Panc1 (cell line): ENCODE measurements around the gene RNF113B. TPM values are rescaled to one million over a fixed set of nuclear protein-coding genes. Genes with fewer than 3 reads are reported as not detected.

Experiments
- ATAC-seq: fragments of 200-7000 bp; cut with Tn5 transposase; 2 replicates; pipeline ENCODE4 v1.9.1; 2020; ENCODE audit warnings: mild to moderate bottlenecking, moderate library complexity
- BruUV-seq: library from RNA; stranded (reverse); fragments of 400-500 nt; replicated peaks from 2 replicates; lab custom pipeline; 2021; lab: Mats Ljungman, UMichigan
- CTCF ChIA-PET: fragments of 300-600 bp; sonication (Branson Sonifier 250); formaldehyde crosslinking; loops from one replicate; lab custom pipeline; 2022; ENCODE audit warnings: antibody characterized with exemption; lab: Charles Lee
- POLR2A ChIA-PET: fragments of 300-600 bp; sonication (Branson Sonifier 250); formaldehyde crosslinking; loops from one replicate; lab custom pipeline; 2022; ENCODE audit warnings: antibody characterized with exemption; lab: Charles Lee
- DNase-seq: peaks from one replicate; pipeline ENCODE4 v3.0.0-alpha.2; 2010; ENCODE audit warnings: low read depth, low spot score
- H3K27ac ChIP-seq: 2 replicates; pipeline ENCODE4 v1.5.1; 2011; ENCODE audit warnings: mild to moderate bottlenecking, low read length, inconsistent platforms
- H3K27me3 ChIP-seq: fragments of 200-500 bp; sonication (Bioruptor generic); 2 replicates; pipeline ENCODE4 v1.6.0; 2014; ENCODE audit warnings: low read length, inconsistent platforms; ENCODE audit not compliant: control insufficient read depth, insufficient read depth
- H3K36me3 ChIP-seq: fragments of 200-500 bp; sonication (Bioruptor generic); 2 replicates; pipeline ENCODE4 v1.5.1; 2014; ENCODE audit warnings: inconsistent platforms, mild to moderate bottlenecking, low read length, moderate library complexity; ENCODE audit not compliant: control insufficient read depth, insufficient read depth
- H3K4me1 ChIP-seq: 2 replicates; pipeline ENCODE4 v1.5.1; 2011; ENCODE audit warnings: inconsistent platforms, mild to moderate bottlenecking, low read length, moderate library complexity; ENCODE audit not compliant: control insufficient read depth, insufficient read depth
- H3K4me3 ChIP-seq, 2 experiments: 2 replicates each; pipeline ENCODE4 v1.5.1; 2011 to 2012; ENCODE audit warnings: low read depth in 2 of 2, low read length in 2 of 2, mild to moderate bottlenecking in 2 of 2, inconsistent platforms in 1 of 2, moderate library complexity in 1 of 2
- H3K9me3 ChIP-seq: fragments of 200-500 bp; sonication (Bioruptor generic); 2 replicates; pipeline ENCODE4 v1.5.1; 2014; ENCODE audit warnings: low read depth, mild to moderate bottlenecking, inconsistent platforms, low read length, moderate library complexity; ENCODE audit not compliant: control insufficient read depth, insufficient read depth
- POLR2AphosphoS5 ChIP-seq: IDR thresholded peaks from 2 replicates; pipeline ENCODE4 v1.6.1; 2012; ENCODE audit warnings: mild to moderate bottlenecking, low read depth, low read length, moderate library complexity
- SIN3A ChIP-seq: IDR thresholded peaks from 2 replicates; pipeline ENCODE4 v1.6.1; 2012; ENCODE audit warnings: low read depth, mild to moderate bottlenecking, low read length, moderate library complexity, borderline replicate concordance; ENCODE audit not compliant: insufficient read depth
- TCF7L2 ChIP-seq: IDR thresholded peaks from 2 replicates; pipeline ENCODE4 v1.6.1; 2011; ENCODE audit warnings: mild to moderate bottlenecking, low read depth, low read length, inconsistent platforms
- in situ Hi-C: cut with HindIII; loops from 2 replicates; pipeline ENCODE4 v1.10.0; 2016; ENCODE audit warnings: low sequenced_read_pairs, low pct_unique_long_range_greater_than_20kb
- intact Hi-C: fragments of 100-400 bp; cut with micrococcal nuclease; formaldehyde crosslinking; loops from one replicate; pipeline ENCODE4 v1.10.0; 2022; ENCODE audit not compliant: unreplicated experiment
- total RNA-seq: library from RNA; stranded (reverse); gene quantifications from one replicate; pipeline ENCODE4 v1.2.1, GENCODE V29; 2021; ENCODE audit not compliant: unreplicated experiment
- TF ChIP-seq, protein P1 (sequence below), 2 experiments: IDR thresholded peaks; 2 replicates each; pipeline ENCODE4 v1.6.1; 2011 to 2012; ENCODE audit warnings: low read depth in 2 of 2, control low read depth in 1 of 2, low read length in 1 of 2, mild to moderate bottlenecking in 1 of 2, moderate library complexity in 1 of 2; ENCODE audit not compliant: insufficient read depth in 1 of 2
- TF ChIP-seq, protein P2 (sequence below): fragments of 450-650 bp; IDR thresholded peaks from 2 replicates; pipeline ENCODE4 v1.5.1; 2017; ENCODE audit warnings: mild to moderate bottlenecking

Gene RNF113B
- total RNA-seq, 1 experiment from 2014 or later, result not detected

DNA sequence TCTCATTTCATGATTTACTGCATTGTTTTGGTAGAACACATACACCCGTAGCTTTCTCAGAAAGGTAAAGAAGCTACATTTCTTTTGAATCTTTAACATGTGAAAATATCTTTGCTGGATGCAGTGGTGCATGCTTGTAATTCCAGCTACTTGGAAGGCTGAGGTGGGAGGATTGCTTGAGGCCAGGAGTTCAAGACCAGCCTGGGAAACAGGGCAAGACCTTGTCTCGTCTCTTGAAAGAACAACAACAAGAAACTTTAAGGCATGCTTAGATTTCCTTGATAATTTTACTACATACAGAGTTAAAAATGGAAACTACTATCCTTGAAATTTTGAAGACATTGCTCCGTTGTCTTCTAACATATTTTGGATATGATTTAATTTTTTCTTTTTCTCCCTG lies 7.7 kb downstream of the RNF113B start:
- Histone ChIP-seq H3K4me1 (peaks cover 28% of the 10 kb centered on the region), H3K27ac (no peak overlapping the region; the same call in 1 of the 2 replicates), H3K9me3 (no peaks in the 10 kb centered on the region), H3K27me3 (no peaks in the 10 kb centered on the region), H3K4me3 (no peak overlapping the region), H3K36me3 (no peaks in the 10 kb centered on the region)
- intact Hi-C loops, result no loop called here
- in situ Hi-C loops, result no loop called here
- CTCF ChIA-PET, result no interaction called here
- no TSS peak for BruUV-seq
- DNase-seq (no peak), ATAC-seq (no peak)
- TF ChIP-seq SIN3A (no peak), POLR2AphosphoS5 (no peak), TCF7L2 (no peak)
- TF ChIP-seq, protein P1, sequence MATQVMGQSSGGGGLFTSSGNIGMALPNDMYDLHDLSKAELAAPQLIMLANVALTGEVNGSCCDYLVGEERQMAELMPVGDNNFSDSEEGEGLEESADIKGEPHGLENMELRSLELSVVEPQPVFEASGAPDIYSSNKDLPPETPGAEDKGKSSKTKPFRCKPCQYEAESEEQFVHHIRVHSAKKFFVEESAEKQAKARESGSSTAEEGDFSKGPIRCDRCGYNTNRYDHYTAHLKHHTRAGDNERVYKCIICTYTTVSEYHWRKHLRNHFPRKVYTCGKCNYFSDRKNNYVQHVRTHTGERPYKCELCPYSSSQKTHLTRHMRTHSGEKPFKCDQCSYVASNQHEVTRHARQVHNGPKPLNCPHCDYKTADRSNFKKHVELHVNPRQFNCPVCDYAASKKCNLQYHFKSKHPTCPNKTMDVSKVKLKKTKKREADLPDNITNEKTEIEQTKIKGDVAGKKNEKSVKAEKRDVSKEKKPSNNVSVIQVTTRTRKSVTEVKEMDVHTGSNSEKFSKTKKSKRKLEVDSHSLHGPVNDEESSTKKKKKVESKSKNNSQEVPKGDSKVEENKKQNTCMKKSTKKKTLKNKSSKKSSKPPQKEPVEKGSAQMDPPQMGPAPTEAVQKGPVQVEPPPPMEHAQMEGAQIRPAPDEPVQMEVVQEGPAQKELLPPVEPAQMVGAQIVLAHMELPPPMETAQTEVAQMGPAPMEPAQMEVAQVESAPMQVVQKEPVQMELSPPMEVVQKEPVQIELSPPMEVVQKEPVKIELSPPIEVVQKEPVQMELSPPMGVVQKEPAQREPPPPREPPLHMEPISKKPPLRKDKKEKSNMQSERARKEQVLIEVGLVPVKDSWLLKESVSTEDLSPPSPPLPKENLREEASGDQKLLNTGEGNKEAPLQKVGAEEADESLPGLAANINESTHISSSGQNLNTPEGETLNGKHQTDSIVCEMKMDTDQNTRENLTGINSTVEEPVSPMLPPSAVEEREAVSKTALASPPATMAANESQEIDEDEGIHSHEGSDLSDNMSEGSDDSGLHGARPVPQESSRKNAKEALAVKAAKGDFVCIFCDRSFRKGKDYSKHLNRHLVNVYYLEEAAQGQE (IDR thresholded peaks at IDR 0.05; ENCODE audit: insufficient read depth in 1 of 2, low read depth in 2 of 2, low read length in 1 of 2), result no peak
- TF ChIP-seq, protein P2, sequence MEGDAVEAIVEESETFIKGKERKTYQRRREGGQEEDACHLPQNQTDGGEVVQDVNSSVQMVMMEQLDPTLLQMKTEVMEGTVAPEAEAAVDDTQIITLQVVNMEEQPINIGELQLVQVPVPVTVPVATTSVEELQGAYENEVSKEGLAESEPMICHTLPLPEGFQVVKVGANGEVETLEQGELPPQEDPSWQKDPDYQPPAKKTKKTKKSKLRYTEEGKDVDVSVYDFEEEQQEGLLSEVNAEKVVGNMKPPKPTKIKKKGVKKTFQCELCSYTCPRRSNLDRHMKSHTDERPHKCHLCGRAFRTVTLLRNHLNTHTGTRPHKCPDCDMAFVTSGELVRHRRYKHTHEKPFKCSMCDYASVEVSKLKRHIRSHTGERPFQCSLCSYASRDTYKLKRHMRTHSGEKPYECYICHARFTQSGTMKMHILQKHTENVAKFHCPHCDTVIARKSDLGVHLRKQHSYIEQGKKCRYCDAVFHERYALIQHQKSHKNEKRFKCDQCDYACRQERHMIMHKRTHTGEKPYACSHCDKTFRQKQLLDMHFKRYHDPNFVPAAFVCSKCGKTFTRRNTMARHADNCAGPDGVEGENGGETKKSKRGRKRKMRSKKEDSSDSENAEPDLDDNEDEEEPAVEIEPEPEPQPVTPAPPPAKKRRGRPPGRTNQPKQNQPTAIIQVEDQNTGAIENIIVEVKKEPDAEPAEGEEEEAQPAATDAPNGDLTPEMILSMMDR, result no peak
- POLR2A ChIA-PET, result no interaction called here

DNA sequence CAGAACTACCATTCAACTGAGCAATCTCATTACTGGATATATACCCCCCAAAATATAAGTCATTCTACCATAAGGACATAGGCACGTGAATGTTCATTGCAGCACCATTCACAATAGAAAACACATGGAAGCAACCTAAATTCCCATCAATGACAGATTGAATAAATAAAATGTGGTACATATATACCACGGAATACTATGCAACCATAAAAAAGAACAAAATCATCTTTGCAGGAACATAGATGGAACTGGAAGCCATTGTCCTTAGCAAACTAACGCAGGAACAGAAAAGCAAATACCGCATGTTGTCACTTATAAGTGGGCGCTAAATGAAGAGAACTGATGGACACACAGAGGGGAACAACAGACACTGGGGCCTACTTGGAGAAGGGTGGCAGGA lies 14.1 kb downstream of the RNF113B start:
- CTCF ChIA-PET, result no interaction called here
- TF ChIP-seq, protein P2, result no peak
- TF ChIP-seq SIN3A (no peak), TCF7L2 (no peak), POLR2AphosphoS5 (no peak)
- TF ChIP-seq, protein P1 (IDR thresholded peaks at IDR 0.05; ENCODE audit: insufficient read depth in 1 of 2, low read depth in 2 of 2, low read length in 1 of 2), result no peak
- no peak for ATAC-seq
- no peak overlapping the region for H3K27ac ChIP-seq
- no peaks in the 10 kb centered on the region for H3K36me3 ChIP-seq
- intact Hi-C loops (no loop called here), in situ Hi-C loops (no loop called here)
- POLR2A ChIA-PET, result no interaction called here
- no TSS peak for BruUV-seq
- H3K9me3 ChIP-seq, result no peaks in the 10 kb centered on the region
- H3K4me1 ChIP-seq, result no peaks in the 10 kb centered on the region; the same call in 1 of the 2 replicates
- DNase-seq, result no peak
- no peak overlapping the region for H3K4me3 ChIP-seq
- H3K27me3 ChIP-seq, result no peaks in the 10 kb centered on the region
